Testis (tissue), 2 donors: ENCODE measurements around the gene RNF157.

Experiments used
- CTCF ChIP-seq, 3 experiments: fragments of 450-650 bp in 2 of 3; fragments of 200-600 bp in 1 of 3; sonication (generic) in 1 of 3; IDR thresholded peaks; one replicate each; pipeline ENCODE4 v1.5.1; 2016 to 2019; ENCODE audit warnings: antibody characterized with exemption in 3 of 3, mild to moderate bottlenecking in 2 of 3, moderate library complexity in 1 of 3
- POLR2A ChIP-seq: fragments of 450-650 bp; IDR thresholded peaks from one replicate; pipeline ENCODE4 v1.6.1; 2017; ENCODE audit warnings: antibody characterized with exemption, mild to moderate bottlenecking, moderate library complexity

- no peak for TF ChIP-seq CTCF (IDR thresholded peaks at IDR 0.05)
- TF ChIP-seq POLR2A, result no peak
Measured at GRCh38 chr17:76275382-76276068, 35.2 kb upstream of the RNF157 start.
